ENCODE data around the gene RAMACL. TPM values are rescaled to one million over a fixed set of nuclear protein-coding genes. Genes with fewer than 3 reads are reported as not detected.
A peak's percentile ranks its signal among the peaks of the same experiment; 100 is the strongest.
"Not testable (repeated sequence)": the region's sequence is repeated elsewhere in the genome, so short reads cannot be mapped to it uniquely, and the experiment has no call there.

The RAMACL gene
- 1.4 and 2.4 TPM in 2 replicates for total RNA-seq

GRCh38 chr6:166586424-166587156 lies at the start of gene RAMACL:
Gene RAMACL (minus strand): TSS chr6:166586678. CDS start chr6:166586477, 201 bp downstream.
- DNase-seq (ENCODE audit: low read depth, low spot score), result no peak

GRCh38 chr6:166635013-166635970 lies 48.8 kb upstream of the RAMACL start:
- DNase-seq (ENCODE audit: low read depth, low spot score), result no peak

DNA sequence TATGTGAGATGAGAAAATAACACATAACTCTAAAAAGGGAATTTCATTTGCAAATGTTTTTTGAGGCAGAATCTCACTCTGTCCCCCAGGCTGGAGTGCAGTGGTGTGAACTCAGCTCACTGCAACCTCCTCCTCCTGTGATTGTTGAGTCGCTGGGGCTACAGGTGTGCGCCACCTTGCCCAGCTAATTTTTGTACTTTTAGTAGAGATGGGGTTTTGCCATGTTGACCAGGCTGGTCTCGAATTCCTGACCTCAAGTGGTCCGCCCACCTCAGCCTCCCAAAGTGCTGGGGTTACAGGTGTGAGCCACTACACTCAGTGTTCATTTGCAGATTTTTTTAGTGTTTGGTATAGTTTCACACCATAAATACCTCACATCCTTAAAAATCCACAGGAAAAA lies 48.1 kb upstream of the RAMACL start:
- DNase-seq (ENCODE audit: low read depth, low spot score), result not testable (repeated sequence)

DNA sequence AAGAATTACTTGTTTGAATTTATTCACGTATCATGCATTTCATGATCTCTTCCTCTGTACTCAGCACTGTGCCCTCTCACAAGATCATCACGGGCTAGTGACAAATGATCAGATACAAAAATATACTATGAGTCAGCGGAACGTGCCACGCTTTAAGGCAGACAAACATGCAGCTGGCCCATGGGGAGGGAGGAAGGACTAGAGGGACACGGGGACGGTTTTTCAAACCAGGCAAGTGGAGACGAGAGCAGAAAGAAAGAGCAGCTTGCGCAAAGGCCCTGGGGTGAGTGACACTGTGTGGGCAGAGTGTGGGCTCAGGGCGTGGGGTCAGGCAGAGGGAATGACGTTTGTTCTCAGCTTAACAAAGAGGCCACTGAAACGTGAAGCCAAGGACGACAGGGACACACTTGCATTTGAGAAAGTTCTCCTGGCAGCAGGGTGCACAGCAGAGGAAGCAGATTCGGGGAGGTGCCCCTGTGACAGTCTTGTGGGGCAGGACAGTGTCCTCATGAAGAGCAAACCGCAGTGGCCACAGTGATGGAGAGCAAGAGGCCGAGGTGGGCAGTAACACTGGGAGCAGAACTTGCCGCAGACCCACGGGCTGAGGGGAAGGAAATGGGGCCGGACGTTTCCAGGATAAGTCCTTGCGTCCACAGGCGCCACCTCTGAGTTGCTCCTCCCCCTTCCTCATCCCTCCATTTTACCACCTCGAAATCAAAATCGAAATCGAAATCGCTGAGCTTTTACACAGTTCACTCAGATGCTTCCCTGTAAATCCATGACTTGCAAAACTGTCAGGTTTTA lies 47.5 kb upstream of the RAMACL start:
- no peak for DNase-seq (ENCODE audit: low read depth, low spot score)

GRCh38 chr6:166632731-166633130 lies 46.3 kb upstream of the RAMACL start:
- no peak for DNase-seq (ENCODE audit: low read depth, low spot score)

DNA sequence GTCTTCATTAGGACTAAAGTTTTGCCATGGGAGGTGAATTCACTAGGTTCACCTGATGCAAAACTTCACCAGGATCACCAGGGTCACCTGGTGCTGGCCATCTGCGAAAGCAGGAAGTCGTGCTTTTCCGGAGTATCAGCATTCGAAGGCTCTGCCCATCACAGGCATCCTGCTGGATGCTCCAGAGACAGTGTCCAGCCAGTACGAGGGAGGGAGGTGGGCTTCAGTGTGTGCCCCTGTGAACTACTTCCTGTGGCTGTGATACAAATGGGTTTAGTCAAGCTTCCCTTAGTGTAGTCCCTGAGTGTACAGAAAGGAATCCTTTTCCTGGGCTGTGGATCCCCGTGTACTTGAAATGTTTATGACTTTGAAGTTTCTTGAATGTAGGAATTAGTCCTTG lies 44.0 kb upstream of the RAMACL start:
- no peak for DNase-seq (ENCODE audit: low read depth, low spot score)

DNA sequence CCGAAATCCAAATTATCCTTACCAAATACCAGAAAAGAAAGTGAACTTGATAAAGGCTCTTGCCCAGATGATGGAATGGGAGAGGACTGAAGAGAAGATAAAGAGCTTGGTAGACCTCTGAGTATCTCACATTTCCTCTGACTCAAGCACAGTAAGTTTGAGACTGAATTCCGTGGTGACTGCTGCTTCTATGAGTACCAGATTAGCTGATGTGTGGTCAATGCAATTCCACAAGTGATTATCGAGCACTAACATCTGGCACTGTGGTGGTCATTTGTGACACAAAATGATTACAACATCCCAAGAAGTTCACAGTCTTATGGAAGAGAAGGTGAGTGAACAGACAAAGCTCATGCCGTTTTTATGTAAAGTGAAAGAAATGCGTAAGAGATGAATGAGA lies 43.1 kb upstream of the RAMACL start:
- no peak for DNase-seq (ENCODE audit: low read depth, low spot score)

DNA sequence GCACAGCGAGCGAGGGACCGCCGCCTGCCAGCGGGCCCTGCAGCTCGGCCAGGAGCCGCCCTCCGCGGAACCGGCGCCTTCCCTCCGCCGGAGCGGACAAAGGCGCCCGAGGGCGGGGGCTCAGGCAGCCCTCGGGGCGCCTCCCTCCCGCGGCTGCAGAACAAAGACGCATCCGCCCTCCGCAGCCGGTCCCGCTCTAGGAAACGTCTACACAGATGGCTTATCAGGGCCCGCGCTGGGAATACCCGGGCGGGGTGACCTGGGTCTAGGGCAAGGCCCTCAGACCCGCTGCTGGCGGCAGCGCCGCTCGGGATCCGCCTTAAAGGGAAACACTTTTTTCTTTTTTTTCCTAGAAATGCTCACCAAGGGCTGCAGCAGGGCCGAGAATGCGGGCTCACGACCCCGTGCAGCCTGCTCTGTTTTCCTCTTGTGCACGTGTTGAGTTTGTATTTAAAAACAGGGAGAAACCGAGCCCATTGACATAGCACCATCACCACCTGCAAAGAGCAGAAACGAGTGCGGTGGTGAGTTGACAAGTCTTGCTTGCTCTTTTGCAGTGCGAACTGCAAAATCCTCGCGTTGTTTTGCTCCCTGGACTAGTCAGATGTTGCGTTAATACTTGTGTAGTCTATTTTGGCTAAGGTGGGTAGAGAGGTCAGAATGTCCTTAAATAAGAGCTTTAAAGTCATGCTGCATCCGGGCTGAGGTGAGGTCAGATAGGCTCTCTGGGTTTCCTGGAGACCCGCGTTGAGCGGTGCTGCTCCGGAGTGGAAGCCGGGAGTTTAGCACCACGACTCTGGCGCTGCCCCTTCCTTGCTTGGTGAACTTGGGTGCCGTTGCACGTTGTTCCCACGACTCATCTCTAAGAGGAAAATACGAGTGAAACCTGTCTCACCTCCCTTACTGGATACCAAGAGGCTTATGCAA lies 41.7 kb upstream of the RAMACL start:
- peak; percentile 74 for DNase-seq (ENCODE audit: low read depth, low spot score)

GRCh38 chr6:166627033-166627874 lies 40.8 kb upstream of the RAMACL start, which contains the start of gene RPS6KA2:
Gene RPS6KA2 (minus strand): TSS chr6:166627251. CDS start chr6:166627019, 232 bp downstream.
- DNase-seq (ENCODE audit: low read depth, low spot score), result peak; percentile 99

GRCh38 chr6:166626177-166627032 lies 39.9 kb upstream of the RAMACL start:
- DNase-seq (ENCODE audit: low read depth, low spot score), result no peak

- DNase-seq (ENCODE audit: low read depth, low spot score), result no peak
These were observed 38.9 kb upstream of the RAMACL start for GRCh38 chr6:166625356-166625755.

- no peak for DNase-seq (ENCODE audit: low read depth, low spot score)
These were observed 37.8 kb upstream of the RAMACL start for GRCh38 chr6:166624275-166624674.

DNA sequence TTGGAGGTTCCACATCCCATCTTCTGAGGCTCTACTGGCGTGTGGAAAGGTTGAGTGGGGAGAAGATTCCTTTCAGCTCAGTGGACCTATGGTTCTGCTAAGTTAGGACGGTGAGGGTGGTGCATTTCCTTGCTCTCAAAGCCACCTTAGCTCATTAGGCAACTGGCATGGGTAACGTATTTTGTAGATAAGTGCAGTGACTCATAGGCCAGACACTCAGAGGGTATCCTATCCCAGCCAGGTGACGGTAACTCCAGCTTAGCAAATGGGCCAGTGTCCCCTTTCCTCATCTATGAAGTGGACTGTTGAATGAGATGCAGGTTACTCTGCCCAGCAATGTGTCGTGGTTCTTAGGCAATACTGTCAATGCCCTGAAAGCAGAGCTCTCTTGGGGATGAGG lies 36.8 kb upstream of the RAMACL start:
- no peak for DNase-seq (ENCODE audit: low read depth, low spot score)

GRCh38 chr6:166621114-166621540 lies 34.6 kb upstream of the RAMACL start:
- DNase-seq (ENCODE audit: low read depth, low spot score), result no peak

DNA sequence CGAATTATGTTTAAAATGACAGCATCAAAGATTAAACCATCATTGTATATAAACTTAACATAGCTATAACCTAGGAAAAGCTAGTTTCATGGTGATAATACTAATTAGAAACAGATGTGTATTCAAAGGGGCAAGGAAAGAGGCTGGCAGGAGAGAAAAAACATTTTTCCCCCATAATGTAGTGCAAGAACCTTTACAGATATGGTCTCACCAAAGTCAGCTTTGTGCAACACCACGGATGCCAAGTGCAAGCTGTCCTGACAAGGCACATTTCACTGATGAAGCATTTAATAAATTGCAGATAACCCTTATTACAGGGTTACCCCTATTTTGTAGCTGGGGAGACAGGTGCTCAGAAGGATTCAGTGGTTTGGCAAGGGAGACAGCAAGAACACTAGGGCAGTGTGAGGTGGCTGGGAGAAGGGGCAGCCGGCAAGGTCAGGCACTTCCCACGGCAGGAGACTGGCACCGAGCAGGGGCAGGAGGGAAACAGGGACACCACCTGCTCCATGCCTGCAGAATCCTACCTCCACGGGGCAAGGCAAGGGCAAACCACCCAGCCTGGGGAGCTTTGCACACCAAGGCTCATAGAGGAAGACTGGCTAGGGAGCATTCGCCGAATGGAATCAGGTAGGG lies 34.1 kb upstream of the RAMACL start:
- DNase-seq (ENCODE audit: low read depth, low spot score), result no peak

DNA sequence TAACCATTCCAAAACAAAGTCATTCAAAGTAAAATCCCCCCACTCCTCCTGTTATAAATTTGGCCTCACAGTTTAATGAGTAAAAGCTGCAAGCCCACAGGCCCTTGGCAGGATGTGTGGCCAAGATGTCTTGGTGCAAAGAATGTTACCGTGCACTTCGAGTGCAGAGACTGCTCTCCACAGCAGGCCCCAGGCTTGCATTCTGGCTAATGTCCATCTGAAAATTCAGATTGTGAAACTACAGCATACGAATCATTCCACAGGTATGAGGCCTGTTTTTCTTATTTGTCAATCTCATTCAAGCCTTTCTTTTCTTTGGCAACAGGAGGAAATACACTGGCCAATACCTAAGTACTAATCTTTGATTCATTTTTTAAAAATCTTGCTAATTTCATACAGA lies 33.4 kb upstream of the RAMACL start:
- DNase-seq (ENCODE audit: low read depth, low spot score), result no peak

DNA sequence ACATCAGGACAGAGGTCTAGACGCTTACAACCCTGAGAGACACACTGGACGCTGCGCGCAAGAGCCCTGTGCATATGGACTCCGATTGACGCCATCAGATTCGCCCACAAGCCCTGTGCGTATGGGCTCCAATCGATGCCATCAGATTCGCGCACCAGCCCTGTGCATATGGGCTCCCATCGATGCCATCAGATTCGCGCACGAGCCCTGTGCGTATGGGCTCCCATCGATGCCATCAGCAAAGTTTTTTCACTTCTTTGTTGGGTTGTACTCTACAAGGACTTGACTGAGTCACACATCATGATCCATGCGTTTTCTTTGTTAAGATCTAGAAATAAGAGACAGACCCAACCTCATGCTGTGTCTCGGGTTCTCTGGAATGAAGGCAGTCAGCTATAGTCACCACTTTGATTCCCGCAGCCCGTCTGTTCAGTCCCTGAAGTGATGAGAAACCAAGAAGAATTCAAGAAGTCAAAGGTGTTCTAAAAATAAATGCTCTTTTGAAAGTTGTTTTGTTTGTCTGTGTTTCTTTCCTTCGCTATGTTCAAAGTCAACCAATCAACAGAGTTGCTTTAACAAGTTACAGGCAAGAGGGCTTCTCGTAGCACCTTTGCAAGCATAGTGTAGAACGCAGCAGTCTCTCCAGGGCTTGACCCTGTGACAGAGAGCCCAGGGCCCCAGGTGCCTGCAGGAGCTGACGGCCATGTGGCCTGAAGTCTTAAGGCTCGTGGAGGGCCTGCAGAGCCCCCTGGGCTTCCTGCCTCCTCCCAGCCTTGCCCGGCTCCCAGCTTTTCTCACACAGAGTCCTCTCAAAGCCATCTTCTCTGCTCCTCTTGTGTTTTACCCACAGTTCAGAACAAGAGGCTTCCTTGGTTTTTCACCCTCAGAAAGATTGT lies 32.6 kb upstream of the RAMACL start:
- no peak for DNase-seq (ENCODE audit: low read depth, low spot score)

Data from pulmonary artery endothelial cell (primary cell).